IPS DF 4.7 (cell line): Measurements from ENCODE around the gene LRRC8D.

Source experiments
- DNase-seq: peaks from one replicate; pipeline ENCODE4 v3.0.0-alpha.2; 2013; ENCODE audit warnings: low spot score; ENCODE audit errors: extremely low read depth

The LRRC8D gene

DNA sequence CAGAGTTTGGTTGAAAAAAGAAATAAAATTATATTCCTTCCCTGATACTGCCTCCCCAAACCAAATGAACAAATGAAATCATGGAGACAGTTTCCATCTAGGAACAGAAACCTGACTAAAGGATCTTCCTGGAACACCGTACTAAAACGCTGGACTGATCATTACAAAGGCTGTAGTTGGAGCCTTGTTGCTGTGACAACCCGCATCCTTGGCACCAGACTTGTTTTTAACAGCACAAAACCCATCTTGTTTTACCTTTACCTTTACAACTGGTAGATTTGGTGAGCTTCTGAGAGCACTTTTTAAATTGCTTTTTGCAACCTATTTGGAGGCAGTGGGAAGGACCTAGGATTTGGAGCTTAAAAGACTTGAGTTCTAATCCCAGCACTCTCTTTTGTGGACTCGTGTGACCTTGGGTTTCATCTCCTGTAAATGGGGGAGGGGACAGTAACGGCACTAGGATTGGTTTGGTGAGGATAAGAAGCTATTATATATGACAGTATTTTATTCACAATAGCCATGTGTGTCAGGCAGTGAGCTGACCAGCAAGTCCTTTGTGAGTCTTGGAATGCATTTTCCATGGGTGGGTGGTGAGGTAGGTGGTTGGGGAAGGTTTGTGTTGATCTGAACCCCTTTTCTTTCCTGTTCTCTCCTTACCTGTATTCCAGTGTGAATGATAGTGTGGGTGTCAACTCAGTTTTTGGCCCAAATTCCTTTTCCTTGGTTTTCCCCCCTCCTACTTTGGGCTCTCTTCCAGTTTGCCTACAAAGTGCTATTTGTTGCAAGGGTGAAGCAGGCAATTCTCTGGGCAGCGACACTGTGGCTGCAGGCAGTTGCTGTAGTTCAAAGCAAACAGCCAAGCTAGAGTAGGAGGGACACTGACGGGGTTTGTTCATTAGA is 12.6 kb downstream of the LRRC8D start:
- DNase-seq, result no peak

DNA sequence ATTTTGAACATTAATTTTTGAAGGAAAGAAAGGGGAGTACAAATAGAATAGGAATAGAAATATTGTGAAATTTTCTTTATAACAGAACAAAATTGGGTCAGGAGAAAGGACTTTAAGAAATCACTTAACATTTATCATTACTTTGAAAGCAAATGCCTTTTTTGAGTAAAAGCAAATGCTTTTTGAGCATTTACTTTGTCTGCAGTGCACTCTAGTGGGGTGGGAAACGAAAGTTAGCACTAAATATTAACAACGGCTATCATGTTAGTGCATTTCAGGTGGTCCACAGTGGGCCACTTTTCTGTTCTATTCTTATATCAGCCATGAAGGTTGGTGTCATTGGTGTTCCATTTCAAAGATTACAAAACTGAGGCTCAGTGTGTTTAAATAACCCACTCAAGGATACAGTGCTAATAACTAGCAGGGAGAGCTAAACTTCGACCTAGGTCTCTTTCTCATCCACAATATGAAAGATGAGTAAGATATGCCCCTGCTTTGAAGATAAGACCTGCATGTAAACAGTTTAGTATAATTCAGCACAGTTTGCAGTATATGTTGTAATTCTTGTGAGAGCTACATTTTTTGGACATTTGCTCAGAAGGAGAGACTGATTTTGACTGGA is 13.4 kb downstream of the LRRC8D start:
- no peak for DNase-seq

DNA sequence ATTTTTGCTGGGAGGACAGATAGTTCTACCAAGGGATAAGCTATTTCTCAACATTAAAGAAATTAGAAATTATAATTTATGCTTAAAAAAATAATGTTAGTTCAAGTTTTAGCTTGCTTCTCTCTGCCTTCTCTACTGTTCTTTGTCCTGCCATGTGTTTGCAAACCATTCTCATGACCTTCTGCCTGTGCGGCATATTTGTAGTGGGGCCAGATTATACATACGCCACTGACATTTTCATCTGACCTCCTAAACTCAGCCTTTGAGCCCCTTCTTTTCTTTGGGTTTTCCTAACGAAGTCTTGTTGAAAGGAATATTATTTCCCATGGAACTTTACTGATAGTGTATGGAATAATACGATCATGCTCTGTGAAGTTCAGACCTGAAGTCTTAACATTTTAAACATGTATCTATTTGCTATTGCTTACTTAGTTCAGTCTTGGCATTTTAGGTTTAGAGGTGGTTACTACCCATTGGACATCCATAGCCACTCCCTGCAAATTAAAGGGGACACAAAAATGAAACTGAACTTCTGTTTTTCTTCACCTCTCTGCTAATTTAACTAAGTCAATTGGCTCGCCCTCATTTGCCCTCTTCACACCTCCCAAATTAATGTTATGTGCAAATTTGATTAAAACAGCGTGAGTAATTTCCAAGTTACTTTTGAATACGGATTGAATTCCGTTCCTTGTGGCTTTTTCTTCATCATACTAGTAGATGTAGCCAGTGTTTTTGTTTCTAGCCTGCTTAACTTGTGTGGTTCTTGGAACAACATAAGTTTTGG is 15.6 kb downstream of the LRRC8D start:
- no peak for DNase-seq

DNA sequence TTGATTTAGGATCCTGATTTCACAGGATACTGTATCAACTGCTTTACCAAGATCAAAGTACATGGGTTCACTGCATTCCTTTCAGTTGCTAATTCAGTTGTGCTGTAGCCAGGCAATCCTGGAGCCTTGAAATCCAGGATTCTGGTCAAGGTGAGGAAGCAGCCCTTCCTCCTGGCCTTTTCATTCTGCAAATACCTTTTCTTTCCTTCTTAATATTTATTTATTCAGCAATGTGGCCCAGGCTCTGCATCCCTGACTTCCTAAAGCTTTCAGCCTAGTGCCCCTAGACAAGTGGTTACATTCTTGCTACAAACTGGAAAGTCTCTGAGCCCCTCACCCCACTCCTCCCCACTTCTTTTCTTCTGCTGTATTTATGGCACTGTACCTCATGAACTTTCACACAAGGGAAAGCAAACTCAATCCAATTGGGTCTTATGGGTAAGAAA is 16.2 kb downstream of the LRRC8D start:
- DNase-seq, result no peak

DNA sequence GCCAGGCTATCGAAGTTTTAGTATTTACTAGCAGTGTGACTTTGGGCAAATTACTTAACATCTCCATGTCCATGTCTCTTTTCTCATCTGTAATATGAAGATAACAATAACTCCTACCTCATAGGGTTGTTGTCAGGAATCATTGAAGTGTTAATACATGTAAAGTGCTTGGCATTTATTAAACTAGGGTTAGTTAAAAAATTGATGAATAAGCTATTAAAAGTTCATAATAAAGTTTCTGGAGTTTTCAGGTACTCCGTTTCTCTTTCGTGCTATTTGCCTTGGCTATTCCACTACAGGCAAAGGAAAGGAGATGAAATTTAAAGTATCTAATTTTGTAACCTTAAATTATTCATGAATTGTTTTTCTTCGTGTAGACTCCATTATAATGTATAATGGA is 16.7 kb downstream of the LRRC8D start:
- DNase-seq, result no peak

DNA sequence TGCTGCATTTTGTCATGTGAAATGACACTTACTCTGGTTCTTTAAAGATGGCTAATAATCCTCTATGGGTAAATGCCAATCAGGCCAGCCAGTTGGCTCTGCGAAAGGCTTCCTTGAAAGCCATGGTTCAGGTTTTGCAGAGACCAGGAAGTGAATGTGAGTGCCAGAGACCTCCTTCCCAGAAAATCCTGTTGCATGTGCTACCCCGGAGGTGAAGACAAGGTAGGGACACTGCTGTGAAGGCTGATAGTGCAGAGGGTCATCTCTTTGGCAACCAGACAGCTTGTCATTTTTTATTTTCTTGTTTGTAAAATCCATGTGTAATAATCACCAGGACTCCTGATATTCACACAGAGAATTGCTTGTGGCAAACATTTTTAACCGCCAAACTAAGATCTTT is 18.7 kb downstream of the LRRC8D start:
- DNase-seq, result no peak

DNA sequence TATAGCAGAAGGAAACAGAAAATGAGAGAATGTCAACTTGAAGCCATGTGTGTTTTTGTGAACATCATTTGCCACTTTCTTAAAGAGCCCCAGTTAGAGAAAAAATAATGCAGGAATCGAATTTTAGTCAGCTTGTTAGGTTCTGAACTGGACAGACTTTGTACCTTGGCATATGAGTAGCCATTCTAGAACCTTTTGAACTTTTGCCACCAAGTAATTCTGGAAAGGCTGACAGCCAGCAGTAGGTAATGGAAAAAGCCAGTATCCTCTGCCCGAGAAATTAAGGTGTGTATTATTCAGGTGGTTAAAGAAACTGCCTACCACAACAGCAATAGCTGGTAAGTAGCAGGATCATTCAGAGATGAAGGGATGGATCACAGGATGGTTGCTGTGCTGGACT is 20.7 kb downstream of the LRRC8D start:
- DNase-seq, result no peak

DNA sequence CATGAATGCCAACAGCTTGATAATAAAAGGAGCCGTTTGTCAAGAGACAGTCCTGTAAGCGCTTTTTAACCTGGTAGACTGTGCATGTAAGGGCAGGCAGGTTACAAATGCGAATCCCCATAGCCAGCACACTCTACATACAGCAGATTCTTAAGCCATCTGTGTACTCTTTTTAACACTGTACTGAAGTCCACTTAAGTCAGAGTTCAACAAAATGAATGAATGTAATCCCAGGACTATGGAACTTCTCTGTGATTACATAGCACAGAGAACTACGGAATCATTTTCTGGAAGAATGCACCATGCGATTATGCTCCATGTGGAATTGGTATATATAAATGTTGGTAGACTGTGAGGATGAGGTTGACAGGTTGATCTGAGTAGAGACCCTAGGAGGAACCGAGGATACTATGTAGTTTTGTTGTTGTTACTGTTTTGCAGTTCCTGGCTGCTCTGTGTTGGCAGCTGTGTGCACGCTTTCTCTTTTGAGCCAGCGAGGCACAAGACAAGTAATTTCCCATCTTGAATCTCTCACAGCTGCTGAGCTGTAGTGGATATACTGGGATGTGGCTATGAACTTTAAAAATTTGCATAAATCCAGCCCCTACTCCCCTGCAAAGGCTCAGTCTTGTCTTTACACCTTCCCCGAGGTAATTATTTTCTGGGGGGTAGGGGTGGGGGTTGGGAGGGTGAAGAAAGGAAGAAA is 21.9 kb downstream of the LRRC8D start:
- DNase-seq, result no peak

DNA sequence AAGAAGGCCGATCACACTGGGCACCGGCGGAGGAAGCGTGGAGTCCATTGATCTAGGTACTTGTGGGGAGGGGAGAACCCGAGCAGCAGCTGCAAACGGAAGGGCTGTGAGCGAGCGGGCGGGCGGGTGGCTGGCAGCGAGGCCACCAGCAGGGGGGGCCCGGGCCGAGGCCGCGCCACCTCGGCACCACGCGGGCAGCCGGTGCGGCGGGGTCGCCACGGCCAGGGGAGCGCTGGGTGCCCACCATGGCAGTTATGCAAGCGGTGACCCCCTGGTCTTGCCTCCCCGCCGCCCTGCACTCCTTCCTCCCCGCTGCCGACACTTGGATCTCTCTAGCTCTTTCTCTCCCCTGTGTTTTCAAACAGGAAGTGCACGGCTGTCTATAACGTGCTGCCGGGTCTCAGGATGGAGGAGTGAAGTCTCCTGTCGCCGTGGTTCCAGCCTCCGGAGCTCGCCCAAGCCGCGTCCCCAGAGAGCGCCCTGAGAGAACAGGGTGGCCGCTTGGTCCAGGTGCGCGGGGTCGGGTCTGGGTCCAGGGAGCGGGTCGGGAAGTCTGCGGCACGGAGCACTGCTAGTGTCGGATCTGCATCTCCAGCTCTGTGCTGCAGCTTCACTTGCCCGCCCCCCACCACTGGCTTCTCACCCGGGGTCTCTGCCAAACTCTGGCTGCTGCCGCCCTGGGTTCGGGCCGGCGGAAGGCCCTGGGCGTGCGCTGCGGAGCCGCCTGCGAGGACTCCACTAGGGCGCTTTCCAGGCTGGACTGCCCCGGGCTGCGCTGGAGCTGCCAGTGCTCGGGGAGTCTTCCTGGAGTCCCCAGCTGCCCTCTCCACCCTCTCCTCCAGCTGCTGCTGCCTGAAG is 22.7 kb downstream of the LRRC8D start:
- DNase-seq, result no peak

DNA sequence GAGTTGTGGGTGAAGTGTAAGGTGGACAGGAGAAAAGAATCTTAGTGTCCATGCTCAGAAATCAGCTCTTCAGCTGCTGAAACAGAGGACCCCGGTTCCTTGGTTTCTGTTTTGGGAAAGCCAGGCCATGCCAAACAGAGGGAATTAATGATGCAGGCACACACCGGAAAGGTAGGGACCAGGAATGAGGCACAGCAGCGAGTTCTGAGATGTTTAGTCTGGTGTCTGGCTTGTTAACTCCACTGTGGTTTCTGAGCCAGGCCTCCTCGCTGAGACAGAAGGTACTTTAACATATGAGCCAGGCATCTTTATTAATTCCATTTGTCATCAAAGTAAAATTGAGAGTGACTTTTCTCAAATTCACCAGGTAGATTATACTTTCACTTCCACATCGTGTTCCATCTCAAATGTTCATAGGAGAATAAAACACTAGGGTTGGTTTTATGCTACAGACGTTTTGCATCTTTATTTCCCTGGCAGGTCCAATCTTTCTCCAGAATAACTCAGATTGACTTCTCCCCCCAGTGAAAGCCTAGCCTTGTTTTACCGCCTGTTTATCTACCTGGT is 23.5 kb downstream of the LRRC8D start:
- no peak for DNase-seq

DNA sequence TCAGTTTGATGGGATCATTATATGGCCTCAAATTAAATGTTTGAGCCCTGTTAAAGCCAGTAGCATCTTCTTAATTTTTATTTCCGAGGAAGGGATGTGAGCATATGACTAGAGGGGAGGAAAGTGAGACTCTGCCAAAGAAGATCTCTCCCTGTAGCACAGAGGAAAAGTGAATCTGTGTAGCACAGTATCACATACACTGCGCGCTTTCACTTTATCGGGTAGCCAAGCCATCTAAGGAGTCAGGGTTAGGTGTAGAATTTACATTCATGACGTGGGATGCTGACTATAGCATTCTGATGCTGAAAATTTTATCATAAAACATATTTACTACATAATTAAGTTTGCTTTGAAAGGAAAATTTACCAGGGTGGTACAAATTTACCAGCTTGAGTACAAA is 24.0 kb downstream of the LRRC8D start:
- DNase-seq, result no peak

DNA sequence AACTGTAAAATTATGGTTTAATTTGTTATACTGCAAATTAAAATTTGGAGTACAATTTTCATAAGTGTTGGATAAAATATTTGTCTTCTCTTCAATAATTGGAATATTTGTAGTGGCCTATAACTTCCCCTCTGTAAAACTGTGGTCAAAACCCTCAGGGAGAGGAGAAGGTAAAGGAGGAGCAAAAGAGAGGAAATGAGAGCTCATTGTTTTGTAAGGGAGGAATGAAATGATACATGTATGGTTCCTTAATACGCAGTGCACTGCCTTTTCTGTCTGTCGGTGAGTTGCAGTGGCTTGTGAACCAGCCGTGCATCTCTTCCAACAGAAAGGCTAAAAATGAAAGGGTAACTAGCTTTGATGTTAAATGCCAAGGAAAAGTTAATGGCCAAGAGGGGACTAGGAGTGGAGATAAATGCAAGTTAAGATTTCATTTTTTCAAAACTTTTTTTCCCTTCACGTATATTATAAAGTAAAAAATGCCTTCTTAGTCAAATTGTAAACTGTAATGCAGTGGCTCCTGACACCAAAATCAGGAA is 26.4 kb downstream of the LRRC8D start:
- DNase-seq, result no peak

DNA sequence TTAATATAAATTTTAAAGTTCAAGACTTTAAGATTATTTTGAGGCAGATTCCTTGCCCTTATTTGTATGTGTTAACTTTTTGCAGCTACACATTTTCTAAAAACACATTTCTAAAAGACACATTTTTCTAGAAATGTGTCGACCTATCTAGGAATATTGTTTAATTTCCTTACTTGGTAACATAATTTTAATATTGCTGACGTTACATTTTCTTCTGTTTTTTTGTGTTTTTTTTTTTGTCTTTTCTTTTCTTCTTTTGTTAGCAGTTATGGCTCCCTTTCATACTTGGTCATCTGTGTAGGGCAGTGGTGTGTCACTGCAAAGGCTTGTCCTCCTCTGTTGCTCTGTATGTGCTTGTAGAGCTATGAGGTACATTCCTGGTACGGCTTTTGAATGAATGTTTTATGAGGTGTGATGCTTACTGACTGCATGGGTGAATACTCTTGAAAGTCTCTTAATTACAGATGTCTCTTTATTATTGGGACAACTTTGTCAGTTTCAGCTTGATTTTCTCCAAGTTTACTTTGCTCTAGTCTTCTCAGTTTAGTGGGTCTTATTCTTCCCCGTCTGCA is 30.1 kb downstream of the LRRC8D start:
- DNase-seq, result no peak

DNA sequence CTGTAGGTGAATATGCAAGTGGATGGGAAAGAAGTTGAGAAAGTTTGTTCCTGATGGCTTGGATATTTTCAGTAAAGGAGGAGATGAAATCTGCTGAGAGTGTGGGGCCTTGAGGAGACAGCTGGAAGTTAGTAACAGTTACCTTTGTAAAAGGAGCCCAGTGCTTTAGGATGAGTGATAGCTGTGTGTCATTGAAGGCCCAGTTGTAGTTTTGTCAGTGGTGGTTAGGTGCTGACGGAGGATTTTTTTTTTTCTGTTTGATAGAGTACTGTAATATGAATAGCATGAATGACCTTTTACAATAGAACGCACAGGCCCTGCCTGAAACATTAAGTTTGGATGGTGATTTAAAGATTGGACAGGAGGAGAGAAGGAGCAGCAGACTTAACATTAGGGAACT is 33.3 kb downstream of the LRRC8D start:
- no peak for DNase-seq

DNA sequence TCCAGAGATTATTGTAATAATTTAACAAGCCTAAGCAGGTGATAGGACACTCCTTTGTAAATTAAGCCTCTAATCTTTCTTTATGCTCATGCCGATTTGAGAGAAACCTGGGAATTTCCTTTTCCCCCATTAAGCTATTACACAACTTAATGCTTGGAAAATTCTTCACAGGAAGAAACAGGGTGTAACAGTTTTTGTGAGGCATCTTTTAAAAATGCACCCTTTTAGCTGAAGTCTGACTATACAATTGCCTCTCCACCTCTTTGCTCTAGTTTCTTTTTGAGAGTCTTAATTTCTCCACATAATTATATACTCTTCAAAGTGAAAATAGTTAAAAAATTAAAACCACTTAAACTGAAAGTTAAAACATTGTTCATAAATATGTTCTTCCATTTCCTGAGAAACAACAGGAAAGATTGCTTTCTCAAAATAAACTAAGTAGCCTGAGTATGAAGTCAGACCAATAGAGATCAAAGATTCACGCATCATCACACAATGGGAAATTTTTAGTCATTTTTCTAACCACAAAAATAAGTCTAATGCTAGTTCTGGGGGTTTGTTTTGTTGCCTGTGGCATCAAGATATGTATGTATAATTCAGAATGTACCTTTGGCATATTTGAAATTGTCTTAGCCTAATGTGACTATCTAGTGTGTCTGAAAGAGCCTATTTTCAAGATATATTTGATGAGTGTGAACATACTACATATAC is 34.7 kb downstream of the LRRC8D start:
- DNase-seq, result no peak

DNA sequence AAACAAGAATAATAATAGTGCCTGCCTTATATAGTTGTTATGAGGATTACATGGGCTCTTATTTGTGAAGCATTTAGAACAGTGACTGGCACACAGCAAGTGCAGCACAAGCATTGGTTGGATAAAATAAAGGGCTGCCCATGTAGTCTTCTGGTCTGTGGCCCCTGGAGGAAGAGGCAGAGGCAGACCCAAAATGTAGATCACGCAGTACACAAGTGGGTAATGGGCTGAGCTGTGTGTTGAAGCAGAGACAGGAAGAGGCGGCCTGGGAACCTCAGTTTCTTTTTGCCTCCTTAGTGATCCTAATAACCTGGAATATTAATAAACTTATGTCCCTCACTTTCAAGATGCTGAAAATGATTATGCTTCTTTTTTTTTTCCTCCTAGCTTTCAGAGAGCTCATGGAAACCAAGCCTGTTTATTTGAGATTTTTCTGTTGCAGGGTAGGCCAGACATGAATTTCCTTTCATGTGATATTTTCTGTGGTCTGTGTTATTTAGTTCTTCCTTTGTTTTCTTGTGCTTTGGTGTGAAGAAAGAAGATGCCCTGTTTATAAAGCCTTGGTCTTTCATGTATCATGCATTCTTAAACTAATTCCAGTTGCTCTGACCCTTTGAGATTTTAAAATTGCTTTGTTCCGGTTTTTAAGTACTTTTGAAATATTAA is 42.5 kb downstream of the LRRC8D start:
- DNase-seq, result no peak

DNA sequence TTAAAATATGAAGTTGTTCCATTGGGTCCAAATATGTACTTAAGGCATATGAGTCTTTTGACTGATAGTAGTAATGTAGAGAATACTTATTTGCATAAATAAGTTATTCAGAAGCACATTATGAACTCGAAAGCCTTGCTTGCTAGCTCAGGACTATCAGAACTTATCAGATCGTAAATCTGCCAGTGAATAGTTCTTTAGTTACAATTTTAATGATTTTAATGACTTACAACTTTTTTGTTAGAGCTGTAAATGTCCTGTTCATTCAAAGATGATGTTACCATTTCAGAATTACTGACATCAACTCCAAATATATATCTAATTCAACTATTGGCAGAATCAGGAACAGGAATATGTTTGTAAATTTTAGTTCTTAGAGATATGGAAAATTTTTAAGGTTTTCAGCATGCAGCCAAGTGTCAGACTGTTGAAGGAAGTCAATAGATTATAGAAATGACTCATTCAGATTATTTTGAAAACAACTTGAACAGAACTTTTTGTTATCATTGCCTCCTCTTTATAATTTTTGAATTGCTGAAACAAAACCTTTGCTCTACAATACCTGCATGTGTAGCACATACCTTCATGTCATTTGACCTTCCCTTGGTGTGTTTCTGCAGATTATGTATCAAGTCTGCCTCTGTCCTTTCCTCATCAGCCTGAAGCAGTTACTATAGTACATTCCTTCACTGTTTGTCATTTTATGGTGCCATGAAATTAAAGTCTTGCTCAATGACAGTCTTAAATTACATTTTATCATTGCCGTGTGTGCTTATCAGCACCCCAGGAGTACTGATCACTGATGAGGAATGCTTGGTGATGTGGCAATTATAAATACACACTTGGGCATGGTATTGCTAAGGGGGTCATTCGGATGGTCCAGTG is 44.9 kb downstream of the LRRC8D start:
- no peak for DNase-seq
